ENCODE data around the gene ESR1.

ESR1 gene

DNA sequence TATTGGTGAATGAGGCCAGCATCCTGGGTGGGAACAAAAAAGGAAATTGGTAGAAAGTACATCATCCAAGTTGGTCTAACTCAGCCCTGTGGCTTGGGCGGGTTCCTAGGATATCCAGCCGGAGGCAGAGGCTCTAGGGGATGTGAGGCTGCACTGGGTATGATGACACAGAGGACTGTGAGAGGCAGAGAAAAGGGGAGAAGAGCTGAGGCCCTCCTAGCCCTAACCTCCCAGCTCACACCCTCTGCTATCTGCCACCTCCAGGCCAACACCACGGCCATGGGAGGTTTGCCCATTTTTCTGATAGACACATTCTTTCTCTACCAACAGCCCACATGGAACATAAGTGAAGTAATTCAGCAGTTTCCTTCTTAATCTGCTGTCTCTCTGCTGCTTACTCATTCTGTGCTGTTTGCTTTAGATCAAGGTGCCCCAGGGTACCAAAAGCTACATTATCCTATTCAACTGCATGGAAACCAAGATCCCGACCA is 284.4 kb downstream of the ESR1 start:
- no peak for DNase-seq (ENCODE audit: low read depth in 1 of 2, low spot score in 1 of 2)

DNA sequence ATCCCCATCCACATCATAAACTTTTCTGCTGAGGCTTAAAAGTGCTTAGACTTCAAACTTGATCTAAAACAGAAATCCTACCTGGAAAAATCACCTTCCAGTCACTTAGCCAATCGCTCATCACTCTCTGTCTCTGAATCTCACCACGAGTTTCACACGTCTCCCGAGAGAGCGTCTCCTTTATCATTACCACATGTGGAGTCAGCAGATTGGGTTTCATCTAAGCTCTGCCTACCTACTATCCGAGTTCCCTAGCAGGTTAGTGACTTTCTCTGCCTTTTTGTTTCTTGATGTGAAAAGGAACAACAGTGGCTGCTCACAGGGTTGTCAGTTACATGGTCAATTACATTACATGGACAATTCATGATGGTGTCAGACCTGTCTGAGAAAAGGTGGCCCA is 286.2 kb downstream of the ESR1 start:
- no peak for DNase-seq (ENCODE audit: low read depth in 1 of 2, low spot score in 1 of 2)

DNA sequence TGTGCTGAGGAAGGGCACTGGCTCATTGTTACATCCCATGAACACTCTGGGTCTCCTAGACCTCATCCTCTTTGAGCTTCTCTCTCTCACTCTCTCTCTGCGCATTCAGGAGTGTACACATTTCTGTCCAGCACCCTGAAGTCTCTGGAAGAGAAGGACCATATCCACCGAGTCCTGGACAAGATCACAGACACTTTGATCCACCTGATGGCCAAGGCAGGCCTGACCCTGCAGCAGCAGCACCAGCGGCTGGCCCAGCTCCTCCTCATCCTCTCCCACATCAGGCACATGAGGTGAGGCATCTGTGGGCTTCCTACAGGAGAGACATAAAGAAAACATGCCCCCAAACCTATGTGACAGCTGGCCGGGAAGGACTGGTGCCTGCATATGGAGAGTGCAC is 286.8 kb downstream of the ESR1 start:
- DNase-seq (ENCODE audit: low read depth in 1 of 2, low spot score in 1 of 2), result no peak

DNA sequence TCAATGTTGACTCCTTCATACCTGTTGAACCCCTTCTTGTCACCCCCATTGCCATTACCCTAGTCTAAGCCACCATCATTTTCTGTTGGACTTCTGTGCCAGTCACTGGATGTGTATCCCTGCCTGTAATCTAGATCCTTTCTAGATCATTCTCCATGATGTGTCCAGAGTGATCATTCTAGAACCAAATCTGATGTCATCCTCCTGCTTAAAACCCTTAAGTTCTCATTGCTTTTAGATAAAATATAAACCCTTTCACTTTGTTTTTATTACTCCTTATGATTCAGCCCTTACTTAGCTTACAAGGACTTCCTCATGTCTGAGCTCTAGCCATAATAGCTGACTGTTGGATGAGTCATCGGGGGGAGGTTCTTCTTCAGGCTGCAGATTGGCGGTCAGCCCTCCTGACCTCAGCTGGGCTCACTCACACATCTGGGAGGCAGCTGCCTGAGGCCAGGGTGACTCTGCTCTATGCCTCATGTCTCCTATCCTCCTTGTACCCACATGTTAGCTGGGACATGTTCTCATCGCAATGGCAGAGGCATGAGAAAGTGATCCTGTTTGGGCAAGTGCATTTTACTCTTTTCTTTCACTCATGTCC is 287.6 kb downstream of the ESR1 start:
- no peak for DNase-seq (ENCODE audit: low read depth in 1 of 2, low spot score in 1 of 2)

DNA sequence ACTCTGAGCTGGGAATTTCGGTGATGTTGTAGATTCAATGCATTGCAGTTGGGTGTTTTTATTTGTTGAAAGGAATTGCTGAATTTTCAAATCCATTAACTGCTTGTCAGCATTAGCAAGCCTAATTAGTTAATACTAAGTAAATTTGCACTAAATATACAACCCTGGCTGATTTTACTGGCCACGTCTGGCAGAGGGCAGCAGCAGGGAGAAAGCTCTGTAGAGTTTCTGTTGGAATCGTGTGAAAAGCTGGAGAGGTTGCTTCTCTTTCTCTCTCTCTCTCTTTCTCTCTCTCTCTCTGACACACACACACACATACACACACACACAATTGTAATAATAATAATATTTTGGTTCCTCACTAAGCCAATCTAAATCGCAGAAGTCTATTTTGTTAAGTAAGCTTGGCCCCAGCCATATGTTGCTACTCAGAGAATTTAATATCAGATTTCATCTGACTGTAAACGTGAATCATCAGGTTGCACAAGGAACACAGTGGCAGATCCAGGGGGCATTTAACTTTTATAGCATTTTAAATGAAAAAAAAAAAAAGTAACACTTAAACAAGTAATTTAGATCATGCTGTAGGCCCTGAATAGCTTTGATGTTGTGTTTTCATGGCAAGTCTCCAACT is 289.5 kb downstream of the ESR1 start:
- no peak for DNase-seq (ENCODE audit: low read depth in 1 of 2, low spot score in 1 of 2)

DNA sequence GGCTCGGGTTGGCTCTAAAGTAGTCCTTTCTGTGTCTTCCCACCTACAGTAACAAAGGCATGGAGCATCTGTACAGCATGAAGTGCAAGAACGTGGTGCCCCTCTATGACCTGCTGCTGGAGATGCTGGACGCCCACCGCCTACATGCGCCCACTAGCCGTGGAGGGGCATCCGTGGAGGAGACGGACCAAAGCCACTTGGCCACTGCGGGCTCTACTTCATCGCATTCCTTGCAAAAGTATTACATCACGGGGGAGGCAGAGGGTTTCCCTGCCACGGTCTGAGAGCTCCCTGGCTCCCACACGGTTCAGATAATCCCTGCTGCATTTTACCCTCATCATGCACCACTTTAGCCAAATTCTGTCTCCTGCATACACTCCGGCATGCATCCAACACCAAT is 291.2 kb downstream of the ESR1 start:
- DNase-seq (ENCODE audit: low read depth in 1 of 2, low spot score in 1 of 2), result no peak

DNA sequence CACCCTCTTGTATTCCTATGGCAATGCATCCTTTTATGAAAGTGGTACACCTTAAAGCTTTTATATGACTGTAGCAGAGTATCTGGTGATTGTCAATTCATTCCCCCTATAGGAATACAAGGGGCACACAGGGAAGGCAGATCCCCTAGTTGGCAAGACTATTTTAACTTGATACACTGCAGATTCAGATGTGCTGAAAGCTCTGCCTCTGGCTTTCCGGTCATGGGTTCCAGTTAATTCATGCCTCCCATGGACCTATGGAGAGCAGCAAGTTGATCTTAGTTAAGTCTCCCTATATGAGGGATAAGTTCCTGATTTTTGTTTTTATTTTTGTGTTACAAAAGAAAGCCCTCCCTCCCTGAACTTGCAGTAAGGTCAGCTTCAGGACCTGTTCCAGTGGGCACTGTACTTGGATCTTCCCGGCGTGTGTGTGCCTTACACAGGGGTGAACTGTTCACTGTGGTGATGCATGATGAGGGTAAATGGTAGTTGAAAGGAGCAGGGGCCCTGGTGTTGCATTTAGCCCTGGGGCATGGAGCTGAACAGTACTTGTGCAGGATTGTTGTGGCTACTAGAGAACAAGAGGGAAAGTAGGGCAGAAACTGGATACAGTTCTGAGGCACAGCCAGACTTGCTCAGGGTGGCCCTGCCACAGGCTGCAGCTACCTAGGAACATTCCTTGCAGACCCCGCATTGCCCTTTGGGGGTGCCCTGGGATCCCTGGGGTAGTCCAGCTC is 292.1 kb downstream of the ESR1 start:
- DNase-seq (ENCODE audit: low read depth in 1 of 2, low spot score in 1 of 2), result no peak

DNA sequence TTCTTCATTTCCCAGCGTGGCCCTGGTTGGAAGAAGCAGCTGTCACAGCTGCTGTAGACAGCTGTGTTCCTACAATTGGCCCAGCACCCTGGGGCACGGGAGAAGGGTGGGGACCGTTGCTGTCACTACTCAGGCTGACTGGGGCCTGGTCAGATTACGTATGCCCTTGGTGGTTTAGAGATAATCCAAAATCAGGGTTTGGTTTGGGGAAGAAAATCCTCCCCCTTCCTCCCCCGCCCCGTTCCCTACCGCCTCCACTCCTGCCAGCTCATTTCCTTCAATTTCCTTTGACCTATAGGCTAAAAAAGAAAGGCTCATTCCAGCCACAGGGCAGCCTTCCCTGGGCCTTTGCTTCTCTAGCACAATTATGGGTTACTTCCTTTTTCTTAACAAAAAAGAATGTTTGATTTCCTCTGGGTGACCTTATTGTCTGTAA is 292.7 kb downstream of the ESR1 start:
- DNase-seq (ENCODE audit: low read depth in 1 of 2, low spot score in 1 of 2), result no peak

DNA sequence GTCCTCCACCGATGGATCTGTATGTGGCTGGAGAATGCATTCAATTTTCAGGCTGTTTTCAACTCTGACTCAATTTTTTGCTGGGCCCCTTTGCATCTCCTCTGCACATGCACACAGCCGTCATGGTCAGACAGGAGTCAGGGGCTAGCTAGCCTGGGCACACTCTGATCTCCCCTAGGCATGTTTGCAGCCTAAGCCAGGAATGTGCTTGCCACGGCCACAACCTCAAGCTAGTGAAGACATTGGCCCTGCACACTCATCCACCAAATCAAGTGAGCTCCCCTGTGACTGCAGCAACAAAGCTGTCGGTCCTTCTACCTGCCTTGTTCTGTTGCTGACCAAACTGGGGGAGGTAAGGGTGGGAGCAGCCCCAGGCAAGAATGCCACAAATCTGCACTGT is 300.5 kb downstream of the ESR1 start:
- no peak for DNase-seq (ENCODE audit: low read depth in 1 of 2, low spot score in 1 of 2)

DNA sequence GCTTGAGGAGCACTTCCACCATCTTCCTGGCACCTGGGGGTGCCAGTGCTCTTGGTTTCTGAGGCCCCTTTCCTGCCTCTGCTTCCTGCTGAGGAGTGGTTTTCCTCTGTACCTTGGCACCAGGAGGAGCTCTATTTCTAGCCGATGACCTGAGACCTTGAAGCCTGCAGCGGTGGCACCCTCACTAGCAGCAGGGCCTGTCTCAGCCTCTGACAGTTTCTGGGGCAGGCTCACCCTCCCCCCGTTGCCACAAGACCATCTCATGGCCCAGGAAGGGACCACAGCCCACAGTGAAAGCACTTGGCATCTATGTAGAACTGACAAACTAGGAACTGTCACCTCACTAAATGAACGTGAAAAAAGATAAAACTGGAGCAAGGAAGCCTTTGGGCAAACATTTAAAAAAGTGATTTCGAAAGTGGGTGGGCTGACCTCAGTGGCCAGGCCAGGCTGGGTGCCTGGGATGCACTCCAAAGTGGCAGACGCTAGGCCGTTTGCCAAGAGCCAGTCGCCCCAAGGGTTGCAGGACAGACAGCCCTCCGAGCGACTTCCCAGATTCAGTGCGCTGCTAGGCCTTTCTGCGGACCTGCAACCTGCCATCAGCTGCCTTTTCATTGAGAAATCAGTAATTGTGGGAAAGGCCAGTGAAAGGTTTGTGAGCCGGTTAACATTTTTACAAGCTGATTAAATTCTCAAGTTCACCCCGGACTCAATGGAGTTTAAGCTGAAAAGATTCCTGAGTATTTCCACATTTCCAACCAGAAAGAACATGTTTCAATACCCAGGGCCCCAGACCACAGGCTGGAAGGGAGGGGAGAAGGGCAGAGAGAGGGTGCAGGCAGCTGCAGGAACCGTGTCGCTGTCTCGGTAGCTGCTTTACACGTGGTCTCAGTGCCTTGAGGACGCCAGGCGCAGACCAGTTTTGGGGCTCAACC is 303.7 kb downstream of the ESR1 start:
- DNase-seq (ENCODE audit: low read depth in 1 of 2, low spot score in 1 of 2), result no peak

DNA sequence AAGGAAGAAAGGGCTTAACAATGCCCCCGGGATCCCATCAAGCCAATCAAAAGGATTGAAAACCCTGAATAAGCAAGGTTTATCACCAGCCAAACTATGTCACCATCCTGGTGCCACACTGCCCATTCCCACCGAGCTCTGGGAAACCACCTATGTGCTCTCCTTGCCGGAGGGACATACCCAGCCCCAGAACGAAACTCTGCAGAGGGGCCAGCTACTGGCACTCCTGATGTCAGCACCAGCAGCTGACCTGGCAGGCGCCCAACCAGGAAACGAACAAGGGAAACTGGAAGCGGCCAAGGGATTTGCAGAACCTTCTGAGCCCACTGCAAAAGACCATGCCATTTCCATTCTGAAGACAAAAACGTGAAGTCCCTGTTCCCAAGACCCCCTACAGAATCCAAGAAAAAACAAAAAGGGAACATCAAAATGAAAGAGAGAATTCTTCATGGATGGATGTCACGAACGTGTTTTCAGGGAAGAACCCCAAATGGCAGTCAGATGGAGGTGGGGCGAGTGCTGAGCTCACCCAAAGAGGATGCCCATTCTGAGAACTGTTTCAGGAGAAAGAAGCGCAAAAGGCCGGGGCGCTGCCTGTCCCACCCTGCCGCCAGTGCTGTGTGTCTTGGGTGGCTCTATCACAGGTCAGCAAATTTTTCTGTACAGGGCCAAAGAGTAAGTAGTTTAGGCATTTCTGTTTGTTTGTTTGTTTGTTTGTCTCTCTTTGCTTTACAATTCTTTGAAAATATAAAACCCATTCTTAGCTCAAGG is 305.2 kb downstream of the ESR1 start:
- DNase-seq (ENCODE audit: low read depth in 1 of 2, low spot score in 1 of 2), result no peak

DNA sequence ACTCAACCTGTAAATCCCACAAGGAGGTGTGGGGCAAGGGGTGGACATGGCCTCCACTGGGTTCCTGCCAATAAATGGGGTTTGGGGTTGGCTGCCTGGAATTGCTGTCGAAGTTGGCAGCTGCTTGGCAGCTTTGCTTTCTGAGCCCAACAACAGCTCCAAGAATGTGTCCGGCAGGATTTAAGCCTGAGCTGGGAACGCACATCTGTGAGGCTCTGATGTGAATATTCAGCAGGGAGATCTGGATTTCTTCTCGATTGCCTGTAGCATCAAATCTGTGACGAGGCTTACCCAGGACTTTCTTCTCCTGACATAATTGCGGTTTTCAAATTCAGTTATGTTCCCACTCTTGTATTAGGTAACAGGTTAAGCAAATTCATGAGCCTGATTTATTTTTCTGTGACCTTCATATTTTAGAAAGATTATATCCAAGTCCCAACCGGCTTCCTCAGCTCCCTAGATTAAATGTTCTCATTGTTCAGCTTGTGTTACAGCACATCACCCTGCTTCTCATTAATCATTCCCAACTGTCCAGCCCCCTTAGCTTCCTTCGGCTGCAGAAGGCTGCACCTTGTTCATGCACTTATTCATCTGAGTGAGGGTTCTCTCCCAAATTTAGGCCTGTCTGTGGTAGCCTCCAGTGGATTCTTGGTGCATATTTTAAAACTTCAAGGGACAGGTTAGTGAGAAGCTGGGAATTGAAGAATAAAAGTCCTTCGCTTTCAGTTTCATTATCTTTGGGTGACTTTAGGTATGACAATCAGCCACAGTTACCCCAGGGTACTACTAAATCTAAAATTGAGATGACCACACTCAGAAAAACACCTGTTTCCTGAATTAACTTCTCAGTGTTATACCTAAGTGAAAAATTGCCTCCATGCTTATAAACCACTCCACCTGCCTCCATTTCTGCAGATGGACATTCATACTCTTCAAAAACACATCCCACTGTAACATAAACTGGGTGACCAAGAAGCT is 310.0 kb downstream of the ESR1 start:
- no peak for DNase-seq (ENCODE audit: low read depth in 1 of 2, low spot score in 1 of 2)

DNA sequence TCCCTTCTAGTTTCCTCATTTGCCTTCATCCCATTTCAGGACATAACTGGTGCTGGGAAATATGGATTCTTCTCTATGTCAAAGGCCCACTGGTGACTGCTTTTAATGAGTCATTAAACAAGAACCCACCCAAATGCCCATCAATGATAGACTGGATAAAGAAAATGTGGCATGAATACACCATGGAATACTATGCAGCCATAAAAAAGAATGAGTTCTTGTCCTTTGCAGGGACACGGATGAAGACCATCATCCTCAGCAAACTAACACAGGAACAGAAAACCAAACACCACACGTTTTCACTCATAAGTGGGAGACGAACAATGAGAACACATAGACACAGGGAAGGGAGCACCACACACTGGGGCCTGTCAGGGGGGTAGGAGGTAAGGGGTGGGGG is 310.7 kb downstream of the ESR1 start:
- no peak for DNase-seq (ENCODE audit: low read depth in 1 of 2, low spot score in 1 of 2)

DNA sequence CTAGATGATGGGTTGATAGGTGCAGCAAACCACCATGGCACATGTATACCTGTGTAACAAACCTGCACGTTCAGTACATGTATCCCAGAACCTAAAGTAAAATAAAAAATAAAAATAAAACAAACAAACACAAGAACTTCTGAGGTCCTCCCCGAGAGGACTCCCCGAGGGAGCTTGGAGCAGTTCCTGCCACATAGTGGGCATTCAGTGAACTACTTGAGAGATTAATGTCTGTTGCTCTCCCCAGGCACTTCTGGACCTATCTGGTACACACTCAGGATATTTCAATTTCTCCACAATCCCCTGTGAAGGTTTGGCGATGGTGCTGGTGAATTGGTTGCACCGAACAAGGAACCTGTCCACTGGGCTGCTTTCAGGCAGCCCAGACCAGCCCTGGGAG is 311.2 kb downstream of the ESR1 start:
- DNase-seq (ENCODE audit: low read depth in 1 of 2, low spot score in 1 of 2), result no peak

DNA sequence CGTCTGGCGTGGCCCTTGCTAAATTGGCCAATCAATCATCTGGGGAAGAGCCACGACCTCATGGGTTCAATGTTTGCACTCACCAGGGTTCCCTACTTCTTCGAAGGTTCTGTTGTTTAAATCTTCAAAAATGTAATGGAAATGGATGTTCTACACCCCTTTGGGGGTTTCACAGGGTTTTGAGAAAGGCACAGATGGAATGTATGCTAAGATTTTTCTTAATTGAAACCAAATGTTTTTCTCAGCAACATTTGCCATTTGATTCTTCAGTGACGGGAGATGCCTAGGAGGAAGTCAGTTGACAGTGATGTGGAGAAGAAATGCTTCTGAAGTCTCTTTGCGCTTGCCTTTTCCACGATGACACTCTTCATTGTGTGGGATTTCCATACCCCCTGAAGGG is 312.3 kb downstream of the ESR1 start:
- no peak for DNase-seq (ENCODE audit: low read depth in 1 of 2, low spot score in 1 of 2)

DNA sequence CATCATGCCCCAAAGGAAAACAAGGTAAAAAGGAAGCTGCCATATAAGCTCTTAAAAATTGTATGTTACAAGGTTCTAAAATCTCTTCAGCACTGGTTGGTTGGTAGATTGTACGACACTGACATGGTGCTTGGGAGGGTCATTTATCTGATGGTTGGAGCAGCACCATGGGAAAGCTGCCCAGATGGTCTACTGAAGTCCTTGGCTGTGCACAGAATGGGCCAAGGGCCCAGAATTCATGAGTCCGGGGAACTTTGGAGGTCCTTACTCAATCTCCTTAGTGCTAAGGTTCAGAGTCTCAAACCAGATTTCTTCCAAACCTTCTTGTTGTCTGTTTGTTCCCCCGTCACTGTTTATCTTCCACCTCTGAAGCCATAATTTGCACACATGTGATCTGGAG is 314.4 kb downstream of the ESR1 start:
- DNase-seq (ENCODE audit: low read depth in 1 of 2, low spot score in 1 of 2), result no peak

DNA sequence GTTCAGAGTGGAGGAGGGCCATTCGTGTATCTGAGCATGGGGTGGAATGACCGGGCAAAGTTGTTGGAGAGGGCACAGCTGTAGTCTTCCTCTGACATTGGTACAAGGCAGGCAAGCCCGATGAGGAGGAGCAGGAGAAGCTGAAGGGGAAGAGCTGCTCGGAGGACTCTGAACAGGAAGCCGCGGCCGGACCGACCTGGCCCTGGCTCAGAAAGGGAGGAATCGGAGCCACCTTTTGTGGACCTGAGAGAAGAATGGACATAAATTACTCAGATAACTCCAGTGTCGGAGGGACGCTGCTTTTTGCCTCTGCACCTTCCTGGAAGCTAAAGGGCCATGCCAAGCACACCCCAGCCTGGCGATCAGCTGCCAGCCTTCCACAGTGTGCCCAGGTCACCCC is 315.0 kb downstream of the ESR1 start:
- DNase-seq (ENCODE audit: low read depth in 1 of 2, low spot score in 1 of 2), result no peak

DNA sequence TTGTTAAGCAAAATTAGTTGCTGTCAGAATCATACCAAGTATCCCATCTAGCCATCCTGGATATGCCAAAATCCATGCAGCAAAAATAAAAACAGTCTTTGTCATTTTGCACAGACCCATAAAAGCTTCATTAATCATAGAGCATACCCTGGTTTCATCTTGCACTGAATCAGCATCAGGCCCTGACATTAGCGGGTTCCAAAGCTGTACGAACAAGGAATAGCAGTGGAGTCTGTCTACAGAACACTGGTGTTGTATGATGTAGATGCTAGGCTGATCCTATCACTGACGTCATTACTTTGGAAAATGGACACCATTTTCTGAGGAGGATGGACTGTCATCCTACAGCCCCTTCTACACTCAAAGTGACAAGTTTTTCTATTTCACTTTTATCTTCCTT is 315.6 kb downstream of the ESR1 start:
- no peak for DNase-seq (ENCODE audit: low read depth in 1 of 2, low spot score in 1 of 2)

DNA sequence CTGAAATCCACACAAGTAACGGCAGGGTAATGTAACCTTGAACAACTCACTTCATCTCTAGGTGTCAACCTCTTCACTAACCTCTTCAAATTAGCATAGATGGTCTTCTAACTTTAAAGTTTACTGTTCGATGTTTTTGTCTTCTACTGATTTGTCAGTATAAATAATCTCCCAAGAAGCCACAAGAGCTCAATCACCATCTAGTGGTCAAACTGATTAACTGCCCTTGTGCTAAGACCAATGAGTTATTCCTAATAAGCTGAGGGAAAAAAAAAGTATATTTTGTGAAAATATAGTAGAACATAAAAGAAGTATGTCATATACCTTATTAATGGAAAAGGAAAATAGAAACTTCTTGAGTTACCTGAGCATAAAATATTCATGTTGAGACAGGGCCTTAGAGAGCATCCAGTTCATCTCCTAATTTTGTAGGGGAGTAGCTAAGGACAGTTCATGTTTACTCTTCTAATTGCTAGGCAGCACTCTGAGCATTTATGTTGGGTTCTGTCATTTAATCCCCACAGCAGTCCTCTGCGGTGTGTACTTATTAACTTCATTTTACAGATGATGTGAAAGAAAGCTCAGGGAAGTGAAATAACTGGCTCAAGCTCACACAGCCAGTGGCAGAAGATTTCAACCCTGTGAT is 317.1 kb downstream of the ESR1 start:
- no peak for DNase-seq (ENCODE audit: low read depth in 1 of 2, low spot score in 1 of 2)
